Neural cell (in vitro differentiated cells): ENCODE measurements around the gene CACNA1C. TPM values are rescaled to one million over a fixed set of nuclear protein-coding genes. Genes with fewer than 3 reads are reported as not detected.

ENCODE experiments used
- H2AFZ ChIP-seq: fragments of 200-600, 300-800 bp; sonication (generic), shearing (Covaris generic); 2 replicates; pipeline ENCODE4 v1.6.0; 2014; ENCODE audit warnings: low read depth, mild to moderate bottlenecking, antibody characterized with exemption, low read length, moderate library complexity
- H3F3A ChIP-seq: fragments of 200-600 bp; shearing (Covaris generic); 2 replicates; pipeline ENCODE4 v1.6.1; 2016; ENCODE audit warnings: mild to moderate bottlenecking, moderate library complexity, mixed read lengths, antibody characterized with exemption, low read length; ENCODE audit not compliant: insufficient read depth, poor library complexity, severe bottlenecking
- H3K27ac ChIP-seq: fragments of 200-600, 300-800 bp; sonication (generic), shearing (Covaris generic); 2 replicates; pipeline ENCODE4 v1.5.1; 2014; ENCODE audit warnings: mild to moderate bottlenecking, low read length, moderate library complexity
- H3K27me3 ChIP-seq: fragments of 300-800, 200-600 bp; sonication (generic), shearing (Covaris generic); 2 replicates; pipeline ENCODE4 v1.6.0; 2014; ENCODE audit warnings: mild to moderate bottlenecking, low read depth, low read length, moderate library complexity; ENCODE audit not compliant: insufficient read depth
- H3K36me3 ChIP-seq: fragments of 300-800, 200-600 bp; sonication (generic), shearing (Covaris generic); 2 replicates; pipeline ENCODE4 v1.5.1; 2014; ENCODE audit warnings: mild to moderate bottlenecking, antibody characterized with exemption, low read length, moderate library complexity; ENCODE audit not compliant: insufficient read depth
- H3K4me2 ChIP-seq: fragments of 300-800, 200-600 bp; sonication (generic), shearing (Covaris generic); 2 replicates; pipeline ENCODE4 v1.6.0; 2014; ENCODE audit warnings: mild to moderate bottlenecking, low read length
- H3K4me3 ChIP-seq: fragments of 300-800, 200-600 bp; sonication (generic), shearing (Covaris generic); 2 replicates; pipeline ENCODE4 v1.5.1; 2014; ENCODE audit warnings: mild to moderate bottlenecking, low read length, moderate library complexity
- H3K79me2 ChIP-seq: fragments of 200-600 bp; shearing (Covaris generic); replicated peaks from 2 replicates; pipeline ENCODE4 v1.6.0; 2014; ENCODE audit warnings: mild to moderate bottlenecking, low read length, moderate library complexity; ENCODE audit not compliant: insufficient read depth
- H3K9ac ChIP-seq: fragments of 300-800, 200-600 bp; sonication (generic), shearing (Covaris generic); 2 replicates; pipeline ENCODE4 v1.6.1; 2016; ENCODE audit warnings: mild to moderate bottlenecking, low read length, mixed read lengths
- H3K9me2 ChIP-seq: fragments of 200-600 bp; shearing (Covaris generic); 2 replicates; pipeline ENCODE4 v1.6.1; 2016; ENCODE audit warnings: mild to moderate bottlenecking, low read length, mixed read lengths; ENCODE audit not compliant: insufficient read depth
- H3K9me3 ChIP-seq: fragments of 200-600, 300-800 bp; sonication (generic), shearing (Covaris generic); 2 replicates; pipeline ENCODE4 v1.6.1; 2016; ENCODE audit warnings: mild to moderate bottlenecking, mixed run types, low read length, moderate library complexity, mixed read lengths
- H4K20me1 ChIP-seq: fragments of 200-600 bp; shearing (Covaris generic); 2 replicates; pipeline ENCODE4 v1.6.1; 2016; ENCODE audit warnings: mild to moderate bottlenecking, mixed run types; ENCODE audit not compliant: insufficient read depth
- CTCF ChIP-seq: fragments of 450-650 bp; IDR thresholded peaks from 2 replicates; pipeline ENCODE4 v1.5.1; 2014; ENCODE audit warnings: antibody characterized with exemption, mild to moderate bottlenecking, moderate library complexity; ENCODE audit not compliant: poor library complexity, severe bottlenecking
- EP300 ChIP-seq: fragments of 450-650 bp; conservative IDR thresholded peaks from 2 replicates; pipeline ENCODE4 v1.6.1; 2014; ENCODE audit warnings: antibody characterized with exemption, mild to moderate bottlenecking, moderate library complexity; ENCODE audit not compliant: poor library complexity, severe bottlenecking
- EZH2 ChIP-seq: fragments of 200-600, 300-800 bp; shearing (Covaris generic), sonication (generic); IDR thresholded peaks from 2 replicates; pipeline ENCODE4 v1.6.1; 2014; ENCODE audit warnings: antibody characterized with exemption, low read length, borderline replicate concordance, mild to moderate bottlenecking; ENCODE audit not compliant: insufficient read depth, poor library complexity, severe bottlenecking
- MXI1 ChIP-seq: fragments of 450-650 bp; conservative IDR thresholded peaks from 2 replicates; pipeline ENCODE4 v1.6.1; 2014; ENCODE audit warnings: antibody characterized with exemption, mild to moderate bottlenecking; ENCODE audit not compliant: poor library complexity, severe bottlenecking
- POLR2AphosphoS5 ChIP-seq: IDR thresholded peaks from 2 replicates; pipeline ENCODE4 v1.6.1; 2012
- RAD21 ChIP-seq: fragments of 450-650 bp; conservative IDR thresholded peaks from 2 replicates; pipeline ENCODE4 v1.6.1; 2014; ENCODE audit warnings: antibody characterized with exemption, mild to moderate bottlenecking, moderate library complexity
- SMC3 ChIP-seq: fragments of 450-650 bp; conservative IDR thresholded peaks from 2 replicates; pipeline ENCODE4 v1.6.1; 2014; ENCODE audit warnings: antibody characterized with exemption, mild to moderate bottlenecking, moderate library complexity; ENCODE audit not compliant: poor library complexity
- TAF1 ChIP-seq: IDR thresholded peaks from 2 replicates; pipeline ENCODE4 v1.6.1; 2012; ENCODE audit warnings: low read depth
- polyA plus RNA-seq: library from polyadenylated mRNA; depleted of rRNA; stranded (reverse); fragments of >200 nt; gene quantifications from 2 replicates; pipeline ENCODE4 v1.2.3, GENCODE V29; 2014
- TF ChIP-seq, protein P1 (sequence below): IDR thresholded peaks from 2 replicates; pipeline ENCODE4 v1.6.1; 2012; ENCODE audit warnings: borderline replicate concordance

CACNA1C gene
- polyA plus RNA-seq, 1 donor from 2014 or later, result 9.7 TPM

- Histone ChIP-seq H3K79me2 (no peaks in the 10 kb centered on the region), H3K9me2 (no peaks in the 10 kb centered on the region), H3K36me3 (no peaks in the 10 kb centered on the region), H3K4me3 (no peak overlapping the region), H3K9ac (no peak overlapping the region), H4K20me1 (no peaks in the 10 kb centered on the region), H3K9me3 (no peaks in the 10 kb centered on the region), H3K27me3 (no peaks in the 10 kb centered on the region), H2AFZ (no peak overlapping the region), H3F3A (no peaks in the 10 kb centered on the region), H3K4me2 (no peak overlapping the region), H3K27ac (no peak overlapping the region)
- TF ChIP-seq MXI1, result no peak
- TF ChIP-seq POLR2AphosphoS5, result no peak
- TF ChIP-seq TAF1, result no peak
- TF ChIP-seq EP300, result no peak
- no peak for TF ChIP-seq CTCF
- no peak for TF ChIP-seq RAD21
- TF ChIP-seq EZH2, result no peak
- TF ChIP-seq, protein P1, sequence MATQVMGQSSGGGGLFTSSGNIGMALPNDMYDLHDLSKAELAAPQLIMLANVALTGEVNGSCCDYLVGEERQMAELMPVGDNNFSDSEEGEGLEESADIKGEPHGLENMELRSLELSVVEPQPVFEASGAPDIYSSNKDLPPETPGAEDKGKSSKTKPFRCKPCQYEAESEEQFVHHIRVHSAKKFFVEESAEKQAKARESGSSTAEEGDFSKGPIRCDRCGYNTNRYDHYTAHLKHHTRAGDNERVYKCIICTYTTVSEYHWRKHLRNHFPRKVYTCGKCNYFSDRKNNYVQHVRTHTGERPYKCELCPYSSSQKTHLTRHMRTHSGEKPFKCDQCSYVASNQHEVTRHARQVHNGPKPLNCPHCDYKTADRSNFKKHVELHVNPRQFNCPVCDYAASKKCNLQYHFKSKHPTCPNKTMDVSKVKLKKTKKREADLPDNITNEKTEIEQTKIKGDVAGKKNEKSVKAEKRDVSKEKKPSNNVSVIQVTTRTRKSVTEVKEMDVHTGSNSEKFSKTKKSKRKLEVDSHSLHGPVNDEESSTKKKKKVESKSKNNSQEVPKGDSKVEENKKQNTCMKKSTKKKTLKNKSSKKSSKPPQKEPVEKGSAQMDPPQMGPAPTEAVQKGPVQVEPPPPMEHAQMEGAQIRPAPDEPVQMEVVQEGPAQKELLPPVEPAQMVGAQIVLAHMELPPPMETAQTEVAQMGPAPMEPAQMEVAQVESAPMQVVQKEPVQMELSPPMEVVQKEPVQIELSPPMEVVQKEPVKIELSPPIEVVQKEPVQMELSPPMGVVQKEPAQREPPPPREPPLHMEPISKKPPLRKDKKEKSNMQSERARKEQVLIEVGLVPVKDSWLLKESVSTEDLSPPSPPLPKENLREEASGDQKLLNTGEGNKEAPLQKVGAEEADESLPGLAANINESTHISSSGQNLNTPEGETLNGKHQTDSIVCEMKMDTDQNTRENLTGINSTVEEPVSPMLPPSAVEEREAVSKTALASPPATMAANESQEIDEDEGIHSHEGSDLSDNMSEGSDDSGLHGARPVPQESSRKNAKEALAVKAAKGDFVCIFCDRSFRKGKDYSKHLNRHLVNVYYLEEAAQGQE, result no peak
- no peak for TF ChIP-seq SMC3
Observed at GRCh38 chr12:2646341-2646740, 593.6 kb downstream of the CACNA1C start.

GRCh38 chr12:2647186-2647585 is 594.4 kb downstream of the CACNA1C start:
- H3K27ac ChIP-seq, result no peak overlapping the region
- H3K9ac ChIP-seq, result no peak overlapping the region
- no peak overlapping the region for H3K4me3 ChIP-seq
- H3K9me3 ChIP-seq, result no peaks in the 10 kb centered on the region
- no peaks in the 10 kb centered on the region for H3K79me2 ChIP-seq
- H2AFZ ChIP-seq, result no peak overlapping the region
- TF ChIP-seq TAF1 (no peak), MXI1 (no peak), RAD21 (no peak), POLR2AphosphoS5 (no peak), CTCF (no peak), EP300 (no peak), SMC3 (no peak), EZH2 (no peak)
- TF ChIP-seq, protein P1, result no peak
- H4K20me1 ChIP-seq, result no peaks in the 10 kb centered on the region
- no peak overlapping the region for H3K4me2 ChIP-seq
- H3K9me2 ChIP-seq, result no peaks in the 10 kb centered on the region
- H3K36me3 ChIP-seq, result no peaks in the 10 kb centered on the region
- no peaks in the 10 kb centered on the region for H3K27me3 ChIP-seq
- H3F3A ChIP-seq, result no peaks in the 10 kb centered on the region
